Activated T-helper 2 cell treated with anti-CD3 and anti-CD28 coated beads, Interferon-gamma antibody, Interleukin-2, Interleukin-4, amounts not matched to agents 10 μg/mL and 5 μg/mL and 100 μg/mL, durations not matched to agents 14 hours and 24 hours and 36 hours (primary cell): ENCODE results near the gene CD59. TPM values are rescaled to one million over a fixed set of nuclear protein-coding genes. Genes with fewer than 3 reads are reported as not detected.
"Not testable (repeated sequence)": the region's sequence is repeated elsewhere in the genome, so short reads cannot be mapped to it uniquely, and the experiment has no call there.

Experiments used
- DNase-seq: peaks from one replicate; pipeline ENCODE4 v3.0.0; 2021; ENCODE audit warnings: low spot score
- H3K27ac Mint-ChIP-seq: one replicate; pipeline ENCODE4 v1.8.0; 2021; ENCODE audit warnings: mixed read lengths
- H3K27me3 Mint-ChIP-seq: one replicate; pipeline ENCODE4 v1.8.0; 2021; ENCODE audit warnings: low read depth, mixed read lengths
- H3K36me3 Mint-ChIP-seq: one replicate; pipeline ENCODE4 v1.8.0; 2021; ENCODE audit warnings: low read depth, mixed read lengths
- H3K4me1 Mint-ChIP-seq: one replicate; pipeline ENCODE4 v1.8.0; 2021; ENCODE audit warnings: low read depth, mixed read lengths
- H3K4me3 Mint-ChIP-seq: one replicate; pipeline ENCODE4 v1.8.0; 2021; ENCODE audit warnings: low read depth, mild to moderate bottlenecking, moderate library complexity, mixed read lengths
- H3K9me3 Mint-ChIP-seq: one replicate; pipeline ENCODE4 v1.8.0; 2021; ENCODE audit warnings: mixed read lengths
- intact Hi-C: fragments of 100-400 bp; cut with micrococcal nuclease; formaldehyde crosslinking; loops from one replicate; pipeline ENCODE4 v1.15.1; 2023
- total RNA-seq: library from RNA; stranded (reverse); gene quantifications from 2 replicates; pipeline ENCODE4 v1.2.3, GENCODE V29; 2022

CD59 gene
- total RNA-seq, 1 donor from 2014 or later = 173 TPM

DNA sequence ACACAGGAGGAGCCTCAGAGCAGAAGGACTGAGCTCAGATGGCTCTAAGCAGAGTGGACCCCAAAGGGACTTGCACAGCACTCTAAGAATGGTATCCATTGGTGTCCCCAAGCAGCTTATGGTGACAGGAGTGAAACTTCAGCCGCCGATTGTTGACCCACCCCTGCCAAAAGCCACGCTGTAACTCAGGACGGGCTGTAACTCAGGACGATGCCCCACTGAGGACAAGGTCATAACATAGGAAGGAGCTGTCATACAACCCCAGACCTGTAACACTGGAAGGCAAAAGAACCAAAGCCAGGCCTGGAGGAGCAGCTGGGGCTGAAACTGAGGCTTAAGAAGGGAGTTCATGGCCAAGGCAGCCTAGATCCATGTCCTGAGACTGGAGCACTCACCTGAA, 14.2 kb downstream of the CD59 start:
- Mint-ChIP-seq H3K9me3 (no peaks in the 10 kb centered on the region), H3K36me3 (peaks cover 69% of the 10 kb centered on the region), H3K27me3 (peaks cover 6% of the 10 kb centered on the region), H3K4me1 (peaks cover 66% of the 10 kb centered on the region), H3K4me3 (no peak overlapping the region), H3K27ac (peak overlapping the region; percentile 94)
- no peak for DNase-seq
- intact Hi-C loops = loop anchor here (1.0 to 10.0 kb wide), 12 partner anchors 13 to 895 kb away; partner anchors contain the start of genes ABTB2, FBXO3 and PRRG4

DNA sequence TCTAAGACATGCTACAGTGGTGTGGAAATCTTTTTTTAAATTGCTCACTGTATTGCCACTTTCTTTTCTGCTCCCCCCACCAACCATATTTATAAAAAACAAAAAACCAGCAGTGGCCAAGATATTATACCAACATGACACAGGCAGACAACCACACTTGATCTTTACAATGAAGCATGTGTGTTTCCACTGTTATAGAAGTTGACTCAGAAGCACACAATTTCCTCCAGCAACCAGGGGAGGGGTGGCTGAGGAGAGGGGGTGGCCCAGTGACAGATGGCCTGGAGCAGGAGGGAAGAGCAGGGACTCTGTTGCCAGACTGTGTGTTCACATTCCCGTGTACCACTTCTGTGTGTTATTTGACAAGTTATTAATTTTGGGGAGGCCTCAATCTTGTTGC, 14.8 kb downstream of the CD59 start:
- Mint-ChIP-seq H3K27me3 (peaks cover 4% of the 10 kb centered on the region), H3K4me3 (peak overlapping the region; percentile 4), H3K36me3 (peaks cover 72% of the 10 kb centered on the region), H3K4me1 (peaks cover 63% of the 10 kb centered on the region), H3K27ac (peak overlapping the region; percentile 94), H3K9me3 (no peaks in the 10 kb centered on the region)
- DNase-seq = no peak
- intact Hi-C loops = loop anchor here (5.0 to 10.0 kb wide), 7 partner anchors 51 to 894 kb away; partner anchors contain the start of genes ABTB2, FBXO3 and PRRG4

DNA sequence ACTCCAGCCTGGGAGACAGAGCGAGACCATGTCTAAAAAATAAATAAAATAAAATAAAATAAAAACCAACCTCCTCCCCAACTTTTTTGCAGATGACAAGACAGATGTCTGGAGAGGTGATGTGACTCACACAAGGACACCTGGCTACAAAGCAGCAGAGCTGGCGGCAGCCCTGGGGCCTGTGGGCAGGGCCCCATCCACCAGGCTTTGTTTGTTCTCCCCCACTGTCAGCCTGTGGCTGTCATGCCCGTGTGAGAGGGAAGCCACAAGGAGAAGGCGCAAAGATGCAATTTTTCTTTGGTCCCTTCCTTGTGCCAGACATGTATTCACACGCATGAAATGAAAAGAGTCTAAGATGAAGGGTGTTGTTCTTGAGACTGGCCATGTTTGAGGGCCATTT, 16.6 kb downstream of the CD59 start:
- no peak for DNase-seq
- Mint-ChIP-seq H3K4me3 (no peak overlapping the region), H3K9me3 (no peaks in the 10 kb centered on the region), H3K27me3 (no peaks in the 10 kb centered on the region), H3K4me1 (peaks cover 47% of the 10 kb centered on the region), H3K36me3 (peaks cover 65% of the 10 kb centered on the region), H3K27ac (no peak overlapping the region)
- intact Hi-C loops = no loop called here

DNA sequence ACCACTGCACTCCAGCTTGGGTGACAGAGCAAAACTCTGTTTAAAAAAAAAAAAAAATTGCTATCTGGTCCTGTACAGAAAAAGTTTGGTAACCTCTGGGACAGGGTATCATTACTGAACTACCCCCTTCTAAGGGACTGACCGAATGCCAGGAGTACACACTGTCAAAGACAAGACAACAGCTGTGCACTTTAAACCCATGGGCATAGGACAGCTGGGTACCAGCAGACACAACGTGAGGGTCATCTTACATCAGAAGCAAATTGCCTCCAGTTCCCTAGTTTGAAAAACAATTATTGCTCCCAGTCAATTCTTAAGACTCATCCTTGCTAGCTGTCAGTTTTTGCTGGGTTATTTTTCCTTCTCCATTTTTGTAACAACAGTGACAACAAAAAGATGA, 17.8 kb downstream of the CD59 start:
- intact Hi-C loops = no loop called here
- no peak overlapping the region for H3K27ac Mint-ChIP-seq
- no peaks in the 10 kb centered on the region for H3K9me3 Mint-ChIP-seq
- no peak overlapping the region for H3K4me3 Mint-ChIP-seq
- H3K4me1 Mint-ChIP-seq = peaks cover 36% of the 10 kb centered on the region
- DNase-seq = no peak
- no peaks in the 10 kb centered on the region for H3K27me3 Mint-ChIP-seq
- peaks cover 62% of the 10 kb centered on the region for H3K36me3 Mint-ChIP-seq

DNA sequence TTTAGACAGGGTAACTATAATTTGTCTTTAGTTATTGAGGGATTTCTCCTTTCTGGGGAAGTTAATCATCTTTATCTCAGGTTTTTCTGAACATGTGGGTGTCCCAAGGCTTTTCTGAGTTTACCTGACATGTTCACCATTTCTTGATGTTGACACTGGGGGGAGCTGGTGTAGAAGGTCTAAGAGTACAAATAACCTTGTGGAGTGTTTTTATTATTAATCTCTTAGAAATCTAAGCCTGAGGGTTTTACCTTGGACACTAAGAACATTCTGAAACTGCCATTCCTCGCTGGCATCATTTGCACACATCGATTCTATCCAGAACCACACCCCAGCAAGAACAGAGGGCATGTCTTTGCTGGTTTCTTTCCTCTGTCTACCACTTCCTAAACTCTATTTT, 20.0 kb downstream of the CD59 start:
- no peak overlapping the region for H3K4me3 Mint-ChIP-seq
- H3K9me3 Mint-ChIP-seq = no peaks in the 10 kb centered on the region
- peaks cover 55% of the 10 kb centered on the region for H3K36me3 Mint-ChIP-seq
- no peak for DNase-seq
- H3K27me3 Mint-ChIP-seq = no peaks in the 10 kb centered on the region
- peaks cover 14% of the 10 kb centered on the region for H3K4me1 Mint-ChIP-seq
- intact Hi-C loops = loop anchor here (1.0 kb wide), 1 partner anchor 26 kb away; no protein-coding TSS in a partner anchor
- no peak overlapping the region for H3K27ac Mint-ChIP-seq

DNA sequence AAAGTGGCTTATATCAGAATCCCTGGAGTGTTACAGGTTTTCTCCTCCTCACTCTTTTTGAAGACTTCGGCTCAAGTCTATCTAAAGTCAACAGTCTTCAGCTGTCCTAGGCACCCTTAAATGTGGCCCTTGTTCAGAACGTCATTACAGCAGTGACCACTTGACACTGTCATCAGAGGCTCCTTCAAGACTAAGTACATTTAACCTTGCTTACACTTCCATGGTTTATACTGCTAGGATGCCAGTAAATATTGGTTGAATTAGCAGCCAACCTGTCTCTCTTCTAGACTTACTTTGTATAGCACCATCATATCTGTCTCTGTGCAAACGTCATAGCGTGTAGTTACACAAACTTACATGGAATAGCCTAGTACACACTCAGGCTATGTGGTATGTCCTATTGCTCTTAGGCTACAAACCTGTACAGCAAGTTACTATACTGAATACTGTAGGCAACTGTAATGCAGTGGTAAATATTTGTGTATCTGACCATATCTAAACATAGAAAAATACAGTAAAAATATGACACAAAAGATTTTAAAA, 22.3 kb downstream of the CD59 start:
- no peak overlapping the region for H3K27ac Mint-ChIP-seq
- H3K9me3 Mint-ChIP-seq = no peaks in the 10 kb centered on the region
- no peaks in the 10 kb centered on the region for H3K27me3 Mint-ChIP-seq
- H3K36me3 Mint-ChIP-seq = peaks cover 51% of the 10 kb centered on the region
- no peak overlapping the region for H3K4me3 Mint-ChIP-seq
- no peaks in the 10 kb centered on the region for H3K4me1 Mint-ChIP-seq
- no peak for DNase-seq
- intact Hi-C loops = no loop called here

DNA sequence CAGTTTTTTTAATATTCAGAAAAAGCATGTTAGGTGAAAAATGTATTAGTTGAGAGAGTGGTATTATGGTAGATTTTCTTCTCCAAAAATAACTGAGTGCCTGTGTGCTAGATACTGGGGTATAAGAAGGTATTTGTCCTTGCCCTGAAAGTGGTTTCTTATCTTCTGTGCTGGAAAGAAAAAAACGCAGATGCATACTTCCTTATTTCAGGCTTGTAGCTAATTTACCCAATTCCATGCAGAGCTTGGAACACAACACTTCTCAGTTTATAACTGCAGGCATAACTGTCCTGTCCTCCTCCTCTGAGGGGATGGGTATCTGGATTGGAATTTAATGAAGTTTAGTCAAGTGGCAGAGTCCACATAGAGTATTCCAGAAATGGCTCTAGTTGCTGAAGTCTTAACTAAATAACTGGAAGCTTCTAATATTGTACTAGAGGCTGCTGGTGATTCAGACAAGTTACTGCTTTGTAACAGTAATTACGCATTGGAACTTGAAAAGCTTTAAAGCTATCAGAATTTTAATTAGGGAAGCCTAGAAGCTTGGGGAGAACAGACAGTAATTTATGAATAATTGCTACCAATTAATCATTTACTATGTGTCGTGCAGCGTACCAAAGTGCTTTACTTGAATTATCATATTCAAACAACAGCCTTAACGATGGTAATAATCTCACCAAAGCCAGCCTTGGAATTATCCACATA, 22.9 kb downstream of the CD59 start:
- Mint-ChIP-seq H3K27ac (no peak overlapping the region), H3K9me3 (no peaks in the 10 kb centered on the region), H3K4me3 (no peak overlapping the region), H3K36me3 (peaks cover 51% of the 10 kb centered on the region), H3K4me1 (no peaks in the 10 kb centered on the region), H3K27me3 (no peaks in the 10 kb centered on the region)
- intact Hi-C loops = no loop called here
- no peak for DNase-seq

DNA sequence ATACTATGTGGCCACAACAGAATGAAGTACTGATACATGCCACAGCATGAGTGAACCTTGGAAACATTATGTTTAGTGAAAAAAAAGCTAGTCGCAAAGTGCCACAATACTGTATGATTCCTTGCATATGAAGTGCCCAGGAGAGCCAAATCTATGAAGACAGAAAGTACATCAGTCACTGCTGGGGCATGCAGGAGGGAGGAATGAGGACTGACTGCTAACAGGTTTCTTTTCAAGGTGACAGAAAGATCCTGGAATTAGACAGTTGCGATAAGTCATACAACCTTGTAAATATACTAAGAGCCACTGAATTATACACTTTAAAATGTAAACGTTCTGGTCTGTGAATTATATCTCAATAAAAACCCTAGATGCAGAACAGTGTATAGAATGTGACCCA, 23.8 kb downstream of the CD59 start:
- peaks cover 52% of the 10 kb centered on the region for H3K36me3 Mint-ChIP-seq
- no peak for DNase-seq
- no peaks in the 10 kb centered on the region for H3K9me3 Mint-ChIP-seq
- no peak overlapping the region for H3K27ac Mint-ChIP-seq
- no peak overlapping the region for H3K4me3 Mint-ChIP-seq
- H3K27me3 Mint-ChIP-seq = no peaks in the 10 kb centered on the region
- intact Hi-C loops = no loop called here
- H3K4me1 Mint-ChIP-seq = no peaks in the 10 kb centered on the region

DNA sequence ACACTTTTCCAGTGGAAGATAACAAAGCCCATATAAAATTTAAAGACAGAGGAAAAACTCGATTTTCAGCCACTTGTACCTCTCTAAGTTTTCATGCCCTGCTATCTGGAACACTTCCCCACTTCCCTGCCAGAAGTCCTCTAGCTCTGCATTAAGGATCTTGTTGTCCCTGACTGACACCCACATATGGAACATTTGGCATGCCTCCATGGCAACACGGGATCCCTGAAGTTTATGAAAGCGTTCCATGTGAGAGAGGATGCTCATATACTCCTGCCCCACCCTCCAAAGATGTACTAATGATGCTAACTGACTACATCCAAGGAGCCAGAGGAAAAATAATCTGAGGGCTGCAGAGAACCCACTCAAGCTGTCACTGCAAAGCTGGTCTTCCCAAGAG, 26.8 kb downstream of the CD59 start:
- intact Hi-C loops = loop anchor here (10.0 kb wide), 1 partner anchor 545 kb away; the partner anchor contains the start of gene CSTF3

DNA sequence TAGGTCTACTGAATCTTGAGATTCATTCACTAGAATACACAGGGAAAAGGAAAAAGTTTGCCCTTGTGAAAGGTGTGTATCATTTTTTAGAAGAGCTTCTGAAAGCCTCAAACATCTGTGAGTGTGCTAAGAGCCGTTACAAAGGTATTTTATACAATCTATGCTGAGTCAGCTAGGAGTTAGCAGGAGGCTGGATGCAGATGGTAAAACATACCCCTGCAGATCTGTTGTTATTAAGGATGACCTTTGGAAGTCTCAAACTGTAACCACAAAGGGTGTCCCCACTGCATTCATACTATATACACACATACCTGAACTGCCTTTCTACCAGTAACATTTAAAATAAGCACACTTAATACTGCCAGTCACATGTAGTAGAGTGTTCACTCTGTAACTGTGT, 27.2 kb downstream of the CD59 start:
- H3K4me1 Mint-ChIP-seq = peaks cover 9% of the 10 kb centered on the region
- intact Hi-C loops = loop anchor here (10.0 kb wide), 1 partner anchor 544 kb away; the partner anchor contains the start of gene CSTF3
- no peaks in the 10 kb centered on the region for H3K9me3 Mint-ChIP-seq
- peaks cover 37% of the 10 kb centered on the region for H3K36me3 Mint-ChIP-seq
- H3K27ac Mint-ChIP-seq = no peak overlapping the region
- no peak overlapping the region for H3K4me3 Mint-ChIP-seq
- DNase-seq = no peak
- H3K27me3 Mint-ChIP-seq = no peaks in the 10 kb centered on the region

More for the DNA sequence above, 26.8 kb downstream of the CD59 start:
- H3K36me3 Mint-ChIP-seq = peaks cover 40% of the 10 kb centered on the region
- peaks cover 9% of the 10 kb centered on the region for H3K4me1 Mint-ChIP-seq
- no peak for DNase-seq
- H3K4me3 Mint-ChIP-seq = no peak overlapping the region
- no peak overlapping the region for H3K27ac Mint-ChIP-seq
- H3K9me3 Mint-ChIP-seq = no peaks in the 10 kb centered on the region
- no peaks in the 10 kb centered on the region for H3K27me3 Mint-ChIP-seq

DNA sequence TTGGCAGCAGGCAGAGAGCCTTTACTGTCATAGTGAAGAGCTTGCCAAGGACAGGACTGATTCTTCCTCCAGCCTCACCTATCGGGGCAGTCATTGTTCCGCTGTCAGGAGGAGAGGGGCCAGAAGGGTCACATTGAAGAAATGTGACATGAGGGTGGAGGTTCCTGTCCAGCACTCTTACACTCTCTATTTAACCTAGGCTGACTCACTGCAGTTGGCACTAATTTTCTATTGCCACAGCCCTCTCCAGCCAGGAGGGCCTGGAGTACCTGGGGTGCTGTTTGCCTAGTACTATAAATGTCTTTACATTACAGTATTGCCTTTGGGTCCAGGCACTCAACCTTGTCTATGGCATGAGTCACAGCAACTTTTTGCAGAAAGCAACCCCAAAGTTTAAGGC, 28.4 kb downstream of the CD59 start:
- not testable (repeated sequence) for H3K27me3 Mint-ChIP-seq, DNase-seq, H3K9me3 Mint-ChIP-seq, H3K27ac Mint-ChIP-seq, H3K4me3 Mint-ChIP-seq, H3K4me1 Mint-ChIP-seq
- intact Hi-C loops = loop anchor here (10.0 kb wide), 1 partner anchor 543 kb away; the partner anchor contains the start of gene CSTF3
- H3K36me3 Mint-ChIP-seq = peaks cover 32% of the 10 kb centered on the region

DNA sequence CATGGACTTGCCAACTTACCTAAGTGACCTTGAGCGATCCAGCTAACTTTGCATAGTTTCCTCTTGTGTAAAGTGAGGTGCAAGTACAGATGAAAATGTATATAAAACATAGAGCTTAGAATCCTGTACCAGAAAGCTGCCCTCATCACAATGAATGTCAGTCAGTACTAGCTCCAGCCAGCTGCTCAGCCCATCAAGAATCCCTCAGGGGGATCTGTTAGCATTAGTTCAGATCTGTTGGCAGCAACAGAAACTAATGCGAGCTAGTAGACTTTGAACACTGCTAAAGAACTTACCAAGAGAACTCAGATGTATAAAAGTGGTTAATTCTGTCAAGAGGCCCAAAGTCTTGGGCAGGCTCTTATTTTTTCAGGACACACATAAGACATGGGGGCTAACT, 29.3 kb downstream of the CD59 start:
- DNase-seq = no peak
- intact Hi-C loops = loop anchor here (10.0 kb wide), 1 partner anchor 542 kb away; the partner anchor contains the start of gene CSTF3
- H3K4me1 Mint-ChIP-seq = peaks cover 9% of the 10 kb centered on the region
- H3K27ac Mint-ChIP-seq = no peak overlapping the region
- H3K36me3 Mint-ChIP-seq = peaks cover 29% of the 10 kb centered on the region
- H3K4me3 Mint-ChIP-seq = no peak overlapping the region
- peaks cover 1% of the 10 kb centered on the region for H3K27me3 Mint-ChIP-seq
- no peaks in the 10 kb centered on the region for H3K9me3 Mint-ChIP-seq

DNA sequence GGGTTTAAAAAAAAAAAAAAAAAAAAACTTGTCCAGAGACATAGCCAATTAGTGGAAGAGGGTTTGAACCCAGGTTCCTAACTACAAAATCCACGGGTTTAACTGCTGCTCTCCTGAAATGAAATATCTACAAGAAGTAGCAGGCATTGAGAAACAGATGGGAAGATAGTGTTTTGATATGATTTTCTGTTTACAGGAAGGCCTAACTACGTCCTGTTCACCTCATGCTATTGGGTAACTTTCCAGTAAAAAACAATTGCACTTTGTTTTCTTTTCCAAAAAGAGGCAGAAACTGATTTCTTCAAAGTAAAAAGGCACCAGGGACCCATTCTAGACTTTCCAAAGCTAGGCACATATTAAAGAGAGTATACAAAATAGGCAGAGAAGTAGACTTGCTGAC, 29.7 kb downstream of the CD59 start:
- H3K4me3 Mint-ChIP-seq = no peak overlapping the region
- H3K36me3 Mint-ChIP-seq = peaks cover 29% of the 10 kb centered on the region
- peak overlapping the region; percentile 22 for H3K27ac Mint-ChIP-seq
- H3K4me1 Mint-ChIP-seq = peaks cover 11% of the 10 kb centered on the region
- intact Hi-C loops = loop anchor here (10.0 kb wide), 1 partner anchor 542 kb away; the partner anchor contains the start of gene CSTF3
- peaks cover 1% of the 10 kb centered on the region for H3K27me3 Mint-ChIP-seq
- DNase-seq = no peak
- no peaks in the 10 kb centered on the region for H3K9me3 Mint-ChIP-seq
